ENCODE data around the gene BCORL1.

Gene BCORL1

DNA sequence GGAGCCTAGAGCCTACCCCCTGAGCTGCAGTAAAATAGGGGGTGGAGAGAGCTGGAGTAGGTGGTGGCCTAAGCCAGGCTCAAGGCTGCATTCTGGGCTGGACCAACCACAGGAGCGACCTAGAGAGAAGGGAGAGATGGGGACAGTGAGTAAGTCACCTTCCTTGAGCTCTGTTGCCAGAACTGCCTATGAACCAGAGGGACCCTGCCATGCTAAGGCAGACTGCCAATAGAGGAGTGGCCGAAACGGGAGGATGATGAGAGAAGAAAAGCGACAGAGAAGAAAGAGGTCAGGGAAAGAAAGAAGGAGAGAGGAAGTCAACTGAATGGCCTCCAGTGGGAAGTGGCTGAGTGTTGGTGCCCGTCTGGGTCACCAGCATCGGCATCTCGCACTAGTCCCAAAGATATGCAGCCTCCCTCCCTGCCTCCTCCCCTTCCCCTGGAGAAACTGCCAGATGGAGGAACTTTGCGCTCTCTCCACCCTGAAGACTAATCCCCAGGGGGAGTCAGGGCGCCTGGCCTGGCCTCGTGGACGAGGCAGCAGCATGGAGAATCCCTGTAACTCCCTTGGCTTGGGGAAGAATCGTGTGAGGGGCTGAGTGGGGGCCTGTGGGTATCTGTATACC lies 99.1 kb downstream of the BCORL1 start:
- TF ChIP-seq CTCF (IDR thresholded peaks at IDR 0.05): no peak
- no peak for DNase-seq (ENCODE audit: low spot score)
- Histone ChIP-seq H3K4me3 (no peak overlapping the region), H3K27ac (peak overlapping the region in 1 of 2 donors; percentile 73)

- TF ChIP-seq CTCF (IDR thresholded peaks at IDR 0.05): no peak
- peak overlapping the region in 1 of 2 donors; percentile 73 for H3K27ac ChIP-seq
- DNase-seq (ENCODE audit: low spot score): no peak
Observed at GRCh38 chrX:130082244-130083106, 100.0 kb downstream of the BCORL1 start.

DNA sequence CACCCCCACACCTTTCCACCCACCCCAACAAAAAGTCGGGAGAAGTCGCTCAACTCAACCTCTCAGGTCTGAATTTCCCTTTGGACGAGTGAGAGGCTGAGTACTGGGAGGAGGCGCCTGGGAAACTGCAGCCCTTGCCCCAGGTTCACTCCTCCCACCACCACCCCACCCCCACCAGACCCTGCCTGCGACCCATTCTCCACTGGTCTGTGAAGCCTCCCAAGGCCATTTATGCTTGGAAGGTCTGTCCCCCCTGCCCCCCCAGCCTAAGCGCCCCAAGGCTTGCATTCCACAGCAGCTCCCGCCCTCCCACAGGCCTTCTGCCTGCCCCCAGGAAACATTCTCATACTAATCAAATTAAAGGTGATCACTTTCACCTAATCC lies 100.7 kb downstream of the BCORL1 start:
- no peak overlapping the region for H3K4me3 ChIP-seq
- H3K27ac ChIP-seq: peak overlapping the region in 1 of 2 donors; percentile 73
- DNase-seq (ENCODE audit: low spot score): no peak
- no peak for TF ChIP-seq CTCF (IDR thresholded peaks at IDR 0.05)

More at GRCh38 chrX:130082244-130083106, 100.0 kb downstream of the BCORL1 start:
- H3K4me3 ChIP-seq: peak overlapping the region; percentile 34

DNA sequence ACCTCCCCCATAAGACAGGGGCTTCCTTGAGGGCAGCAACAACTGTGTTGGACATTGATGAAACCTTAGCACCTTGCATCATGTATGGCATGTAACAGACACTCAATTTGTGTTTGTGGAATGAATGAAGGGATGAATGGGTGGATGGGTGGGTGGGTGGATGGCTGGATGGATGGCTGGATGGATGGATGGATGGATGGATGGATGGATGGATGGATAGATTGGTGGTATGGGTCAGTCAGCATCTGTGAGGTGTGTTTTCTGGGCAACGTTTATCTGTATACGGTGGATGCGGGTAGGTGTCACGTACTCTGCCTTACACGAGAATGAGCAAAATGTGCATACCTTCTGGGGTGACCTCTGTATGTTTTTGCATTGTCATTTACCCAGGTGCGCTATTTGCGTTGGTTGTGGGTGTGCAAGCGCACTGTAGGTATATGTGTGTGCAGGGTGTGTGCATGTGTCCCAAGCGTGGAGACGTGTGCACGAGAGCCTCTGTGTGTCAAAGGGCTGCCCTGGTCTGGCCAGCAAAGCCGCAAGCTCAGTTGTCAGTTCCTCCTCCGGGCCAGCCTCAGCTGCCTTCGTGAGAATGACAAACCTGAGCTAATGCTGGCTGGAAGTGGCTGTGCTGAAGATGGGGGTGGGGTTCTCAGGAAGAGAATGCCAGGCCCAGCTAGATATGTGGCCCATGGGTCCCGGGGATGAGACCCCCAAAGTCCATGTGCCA lies 101.4 kb downstream of the BCORL1 start:
- peak overlapping the region in 1 of 2 donors; percentile 55 for H3K27ac ChIP-seq
- TF ChIP-seq CTCF (IDR thresholded peaks at IDR 0.05): no peak
- DNase-seq (ENCODE audit: low spot score): no peak
- no peak overlapping the region for H3K4me3 ChIP-seq

DNA sequence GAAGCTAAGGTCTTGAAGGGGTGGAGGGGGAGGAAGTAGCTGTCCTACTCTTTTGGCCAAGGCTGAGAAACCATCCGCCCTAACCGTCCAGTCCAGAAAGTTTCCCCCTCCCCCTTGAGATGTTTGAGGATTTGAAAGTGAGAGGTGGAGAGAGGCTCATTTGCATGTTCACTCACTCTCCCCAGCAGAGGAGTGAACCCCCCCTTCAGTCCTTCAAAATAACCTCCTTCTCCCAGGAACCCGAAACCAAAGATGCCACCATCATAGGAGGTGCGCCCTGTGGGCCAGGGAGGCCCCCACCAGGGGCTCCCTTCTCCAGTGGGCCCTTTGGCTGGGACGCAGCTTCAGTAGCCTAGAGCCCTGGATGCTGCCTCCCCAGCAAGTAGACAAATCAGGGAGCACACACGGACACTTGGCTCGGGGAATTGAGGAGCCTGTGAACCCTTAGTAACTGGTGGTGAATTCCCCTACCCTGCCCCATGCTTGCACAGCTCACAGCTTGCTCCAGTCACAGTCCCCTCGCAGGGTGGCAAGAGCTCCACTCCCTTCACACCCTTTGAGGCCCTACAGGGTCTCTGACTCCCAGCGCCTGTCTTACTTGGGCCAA lies 102.3 kb downstream of the BCORL1 start:
- peak overlapping the region in 1 of 2 donors; percentile 55 for H3K27ac ChIP-seq
- no peak for DNase-seq (ENCODE audit: low spot score)
- no peak overlapping the region for H3K4me3 ChIP-seq
- no peak for TF ChIP-seq CTCF (IDR thresholded peaks at IDR 0.05)

DNA sequence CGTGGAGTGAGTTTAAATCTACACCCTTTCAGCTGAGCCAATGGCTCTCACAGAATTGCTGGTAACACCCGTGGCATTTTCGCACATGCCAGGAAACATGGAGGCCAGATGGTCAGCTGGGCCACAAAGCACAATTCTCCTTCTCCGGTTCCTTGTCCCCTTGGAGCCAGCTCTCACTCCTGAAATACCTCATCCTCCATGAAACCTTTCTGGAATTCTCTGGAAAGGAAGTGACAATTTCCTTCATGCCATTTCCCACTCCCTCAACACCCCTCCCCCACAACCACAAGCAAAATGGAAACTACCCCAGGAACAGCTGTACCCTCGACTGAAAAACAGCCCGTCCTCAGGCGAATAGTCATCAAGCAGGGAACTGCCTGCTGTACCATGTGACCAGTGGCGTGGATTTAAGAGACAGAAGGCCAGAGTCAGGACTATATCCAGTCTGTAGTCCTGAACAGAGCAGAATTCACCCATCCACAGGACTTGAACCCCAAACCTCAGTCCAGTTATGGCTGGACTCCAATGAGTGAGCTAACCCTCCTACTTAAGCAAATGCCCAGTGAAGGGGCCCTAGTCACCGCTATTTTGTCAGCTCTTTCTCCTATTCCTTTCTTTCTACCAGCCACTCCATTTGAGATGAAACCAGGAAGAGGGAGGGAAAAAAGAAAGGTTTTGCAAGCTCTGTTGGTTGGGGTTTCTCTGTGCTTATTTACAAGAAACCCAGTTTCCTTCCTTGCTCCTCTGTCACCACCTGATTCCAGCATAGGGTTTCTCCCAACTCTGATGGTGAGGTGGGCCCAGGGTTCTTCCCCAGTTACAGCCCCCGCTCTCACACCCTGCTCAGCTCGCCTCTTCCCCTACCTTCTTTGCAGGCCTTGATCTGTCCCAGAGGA lies 103.4 kb downstream of the BCORL1 start:
- no peak for TF ChIP-seq CTCF (IDR thresholded peaks at IDR 0.05)
- Histone ChIP-seq H3K27ac (peak overlapping the region in 1 of 2 donors; percentile 55), H3K4me3 (no peak overlapping the region)
- no peak for DNase-seq (ENCODE audit: low spot score)

Data from coronary artery (tissue), 2 donors.